Osteocyte (in vitro differentiated cells): ENCODE data around the gene MRPL10. TPM values are rescaled to one million over a fixed set of nuclear protein-coding genes. Genes with fewer than 3 reads are reported as not detected.

Experiments used
- DNase-seq: peaks from one replicate; pipeline ENCODE4 v3.0.0; 2021; ENCODE audit warnings: mixed read lengths; ENCODE audit not compliant: unreplicated experiment; ENCODE audit errors: extremely low spot score
- H3K27ac Mint-ChIP-seq: one replicate; pipeline ENCODE4 v1.8.0; 2021; ENCODE audit warnings: mild to moderate bottlenecking, mixed read lengths; ENCODE audit not compliant: unreplicated experiment
- H3K27me3 Mint-ChIP-seq: one replicate; pipeline ENCODE4 v1.8.0; 2021; ENCODE audit warnings: mixed read lengths; ENCODE audit not compliant: unreplicated experiment
- H3K36me3 Mint-ChIP-seq: one replicate; pipeline ENCODE4 v1.8.0; 2021; ENCODE audit warnings: mixed read lengths; ENCODE audit not compliant: unreplicated experiment
- H3K4me1 Mint-ChIP-seq: one replicate; pipeline ENCODE4 v1.8.0; 2021; ENCODE audit warnings: mixed read lengths; ENCODE audit not compliant: unreplicated experiment
- H3K4me3 Mint-ChIP-seq: one replicate; pipeline ENCODE4 v1.8.0; 2021; ENCODE audit warnings: mild to moderate bottlenecking, moderate library complexity, mixed read lengths; ENCODE audit not compliant: unreplicated experiment
- H3K9me3 Mint-ChIP-seq: one replicate; pipeline ENCODE4 v1.8.0; 2021; ENCODE audit warnings: mixed read lengths; ENCODE audit not compliant: unreplicated experiment
- CTCF ChIP-seq: fragments of 200-600 bp; sonication (generic); IDR thresholded peaks from 2 replicates; pipeline ENCODE4 v1.5.0; 2021; ENCODE audit warnings: antibody characterized with exemption, mild to moderate bottlenecking, moderate library complexity
- total RNA-seq: library from RNA; stranded (reverse); gene quantifications from 2 replicates; pipeline ENCODE4 v1.2.1, GENCODE V29; 2021

MRPL10 gene
- total RNA-seq, 1 donor from 2014 or later, result 41.8 TPM

GRCh38 chr17:47792457-47792856, 38.9 kb downstream of the MRPL10 start:
- DNase-seq, result no peak
- TF ChIP-seq CTCF, result no peak
- H3K4me3 Mint-ChIP-seq, result no peak overlapping the region
- H3K27ac Mint-ChIP-seq, result no peak overlapping the region
- no peaks in the 10 kb centered on the region for H3K36me3 Mint-ChIP-seq
- no peaks in the 10 kb centered on the region for H3K9me3 Mint-ChIP-seq
- H3K27me3 Mint-ChIP-seq, result peaks cover 70% of the 10 kb centered on the region
- peaks cover 11% of the 10 kb centered on the region for H3K4me1 Mint-ChIP-seq

- no peaks in the 10 kb centered on the region for H3K9me3 Mint-ChIP-seq
- H3K27me3 Mint-ChIP-seq, result peaks cover 73% of the 10 kb centered on the region
- no peak overlapping the region for H3K27ac Mint-ChIP-seq
- no peaks in the 10 kb centered on the region for H3K36me3 Mint-ChIP-seq
- no peak overlapping the region for H3K4me3 Mint-ChIP-seq
- DNase-seq, result no peak
- TF ChIP-seq CTCF, result no peak
- H3K4me1 Mint-ChIP-seq, result peaks cover 11% of the 10 kb centered on the region
These were observed 40.3 kb downstream of the MRPL10 start for GRCh38 chr17:47791025-47791424.

GRCh38 chr17:47789611-47790561, 41.5 kb downstream of the MRPL10 start:
- DNase-seq, result peak; percentile 85
- Mint-ChIP-seq H3K4me1 (peaks cover 11% of the 10 kb centered on the region), H3K4me3 (peak overlapping the region; percentile 65)

GRCh38 chr17:47785538-47786123, 45.7 kb downstream of the MRPL10 start:
- Mint-ChIP-seq H3K4me3 (no peak overlapping the region), H3K27ac (no peak overlapping the region), H3K9me3 (no peaks in the 10 kb centered on the region), H3K36me3 (no peaks in the 10 kb centered on the region), H3K27me3 (peaks cover 66% of the 10 kb centered on the region), H3K4me1 (peaks cover 9% of the 10 kb centered on the region)
- no peak for TF ChIP-seq CTCF
- peak; percentile 64 for DNase-seq

More at GRCh38 chr17:47789611-47790561, 41.5 kb downstream of the MRPL10 start:
- Mint-ChIP-seq H3K27ac (no peak overlapping the region), H3K9me3 (no peaks in the 10 kb centered on the region), H3K27me3 (peaks cover 71% of the 10 kb centered on the region), H3K36me3 (no peaks in the 10 kb centered on the region)
- TF ChIP-seq CTCF, result peak; percentile 64

- H3K4me1 Mint-ChIP-seq, result no peaks in the 10 kb centered on the region
- no peaks in the 10 kb centered on the region for H3K9me3 Mint-ChIP-seq
- TF ChIP-seq CTCF, result no peak
- peaks cover 49% of the 10 kb centered on the region for H3K27me3 Mint-ChIP-seq
- DNase-seq, result no peak
- no peak overlapping the region for H3K4me3 Mint-ChIP-seq
- no peaks in the 10 kb centered on the region for H3K36me3 Mint-ChIP-seq
- H3K27ac Mint-ChIP-seq, result no peak overlapping the region
These were observed 49.9 kb downstream of the MRPL10 start for GRCh38 chr17:47781397-47781796.
